ENCODE data around the gene PKN1.

The PKN1 gene

DNA sequence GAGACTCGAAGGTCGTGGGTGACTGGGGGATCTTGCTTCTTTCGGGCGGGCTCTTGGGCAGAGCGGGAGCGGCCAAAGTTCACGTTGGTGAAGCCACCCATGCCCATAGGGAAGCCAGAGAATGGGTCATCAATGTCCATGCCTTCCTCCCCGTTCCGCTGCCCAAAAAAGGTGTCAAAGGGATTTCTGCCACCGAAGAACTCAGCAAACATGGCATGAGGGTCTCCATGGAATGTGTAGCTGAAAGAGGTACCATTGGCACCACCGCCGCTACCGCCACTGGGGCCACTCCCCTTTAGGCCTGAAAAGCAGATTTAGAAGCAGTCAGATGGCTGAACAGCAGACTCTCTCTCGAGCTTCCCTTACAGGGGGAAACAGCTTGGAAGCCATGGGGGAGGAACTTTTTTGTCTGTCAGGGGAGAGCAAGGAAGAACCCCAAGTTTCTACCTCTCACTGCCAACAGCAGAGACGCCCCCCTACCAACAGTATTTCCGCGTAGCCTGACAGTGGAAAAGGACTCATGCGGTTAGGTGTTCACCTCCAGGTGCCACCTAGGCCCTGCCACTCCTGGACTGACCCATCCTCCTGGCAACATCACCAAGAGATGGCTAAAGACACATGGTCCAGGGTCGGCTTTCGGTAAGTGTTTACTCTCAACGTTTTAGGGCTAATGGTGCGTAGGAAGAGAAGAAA, 83.8 kb downstream of the PKN1 start:
- no peak for DNase-seq

GRCh38 chr19:14517446-14517839, 84.3 kb downstream of the PKN1 start:
- DNase-seq, result no peak

DNA sequence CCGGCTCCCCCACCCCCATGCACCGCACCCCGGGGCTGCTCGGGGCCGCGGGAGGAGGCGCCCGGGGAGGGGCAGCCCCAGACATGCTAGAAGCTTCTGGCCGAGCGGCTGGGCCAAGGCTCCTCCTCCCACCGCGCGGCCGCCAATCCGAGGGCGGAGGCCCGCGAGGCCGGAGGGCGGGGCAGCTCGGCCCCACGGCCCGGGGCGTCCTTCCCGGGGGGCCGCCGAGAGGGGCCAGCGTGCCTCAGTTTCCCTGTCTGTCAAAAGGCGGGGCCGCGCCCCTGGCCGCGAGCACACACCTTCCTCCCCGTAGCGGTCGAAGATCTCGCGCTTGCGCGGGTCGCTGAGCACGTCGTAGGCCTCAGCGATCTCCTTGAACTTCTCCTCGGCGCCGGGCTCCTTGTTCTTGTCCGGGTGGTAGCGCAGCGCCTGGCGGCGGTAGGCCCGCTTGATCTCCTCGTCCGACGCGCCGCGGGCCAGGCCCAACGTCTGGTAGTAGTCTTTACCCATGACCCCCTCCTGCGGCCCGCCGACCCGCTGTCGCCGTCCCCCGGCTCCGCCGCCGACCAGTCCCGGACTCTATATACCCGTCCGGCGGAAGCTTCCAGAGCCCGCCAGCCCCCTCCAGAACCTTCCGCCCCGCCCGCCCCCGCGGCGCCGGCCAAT, 84.9 kb downstream of the PKN1 start, which contains the start of gene DNAJB1:
DNAJB1 (minus strand) TSS at position 558 of the 666 bp plus-strand sequence; CDS start at position 510, 48 bp downstream.
- DNase-seq, result no peak

DNA sequence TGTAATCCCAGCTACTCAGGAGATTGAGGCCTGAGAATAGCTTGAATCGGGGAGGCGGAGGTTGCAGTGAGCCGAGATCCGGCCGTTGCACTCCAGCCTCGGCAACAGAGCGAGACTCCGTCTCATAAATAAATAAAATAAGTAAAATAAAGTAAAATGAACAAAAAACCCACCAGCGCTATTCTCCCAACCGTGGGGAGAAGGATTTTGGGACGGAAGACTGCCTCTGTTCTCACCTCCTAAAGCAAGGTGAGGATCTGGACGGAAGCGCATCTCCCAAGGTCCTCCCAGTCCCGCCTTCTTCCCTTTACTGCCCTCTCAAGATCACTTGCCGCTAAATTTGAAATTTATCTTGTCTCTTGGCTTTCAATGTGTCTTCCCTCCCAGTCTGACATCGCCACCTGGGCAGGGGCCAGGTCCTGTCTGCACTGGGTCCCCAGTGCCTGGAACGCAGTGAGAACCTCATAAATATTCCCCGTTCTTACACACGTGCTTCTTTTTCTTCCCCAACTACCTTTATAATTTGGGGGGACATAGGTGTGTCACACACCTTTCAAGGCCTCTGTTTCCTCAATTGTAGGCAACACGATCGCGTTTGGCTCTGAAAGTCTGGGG, 86.2 kb downstream of the PKN1 start:
- DNase-seq, result no peak

DNA sequence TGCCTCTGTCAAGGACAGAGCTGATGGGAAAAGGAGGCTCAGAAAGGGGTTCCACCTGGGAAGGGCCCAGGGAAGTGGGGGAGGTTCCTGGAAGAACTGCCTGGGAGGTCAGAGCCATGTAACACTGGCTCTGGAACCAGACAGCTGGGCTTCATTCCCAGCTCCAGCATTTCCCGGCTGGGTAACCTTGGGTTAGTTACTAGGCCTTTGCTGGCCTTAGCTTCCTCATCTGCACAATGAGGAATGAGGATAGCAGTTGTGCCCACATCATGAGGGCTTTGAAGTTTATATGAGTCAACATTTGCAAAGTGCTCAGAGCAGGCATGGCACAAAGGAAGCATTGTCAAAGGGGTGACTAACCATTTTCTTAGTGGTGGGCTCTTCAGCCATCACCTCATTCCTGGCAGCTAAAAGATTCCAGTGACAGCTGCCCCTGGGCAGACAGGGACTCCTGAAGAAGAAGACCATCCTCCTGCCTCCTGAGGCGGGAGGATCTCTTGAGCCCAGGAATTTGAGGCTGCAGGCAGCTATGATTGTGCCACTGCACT, 86.8 kb downstream of the PKN1 start:
- DNase-seq, result no peak

DNA sequence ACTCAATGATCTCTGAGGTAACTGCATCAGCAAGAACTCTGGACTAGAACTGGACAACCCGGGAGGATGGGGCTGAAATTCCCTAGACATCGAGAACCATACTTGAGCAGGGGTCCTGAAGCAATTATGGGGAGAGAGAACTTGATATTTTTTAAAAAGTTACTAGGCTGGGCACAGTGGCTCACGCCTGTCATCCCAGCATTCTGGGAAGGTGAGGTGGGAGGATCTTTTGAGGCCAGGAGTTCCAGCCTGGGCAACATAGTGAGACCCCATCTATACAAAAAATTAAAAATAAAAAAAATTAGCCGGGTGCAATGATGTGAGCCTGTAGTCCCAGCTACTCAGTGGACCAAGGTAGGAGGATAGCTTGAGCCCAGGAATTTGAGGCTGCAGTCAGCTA, 87.4 kb downstream of the PKN1 start:
- DNase-seq, result no peak

Measured in DMS79 (cell line).